HG03558 (cell line): Measurements from ENCODE around the gene STARD9.
"Not testable (repeated sequence)": the region's sequence is repeated elsewhere in the genome, so short reads cannot be mapped to it uniquely, and the experiment has no call there.

Experiments
- ATAC-seq: cut with Tn5 transposase; IDR thresholded peaks from one replicate; pipeline ENCODE4 v1.9.1; 2021; ENCODE audit warnings: moderate number of reproducible peaks; ENCODE audit not compliant: unreplicated experiment; ENCODE audit errors: extremely low read depth

STARD9 gene

DNA sequence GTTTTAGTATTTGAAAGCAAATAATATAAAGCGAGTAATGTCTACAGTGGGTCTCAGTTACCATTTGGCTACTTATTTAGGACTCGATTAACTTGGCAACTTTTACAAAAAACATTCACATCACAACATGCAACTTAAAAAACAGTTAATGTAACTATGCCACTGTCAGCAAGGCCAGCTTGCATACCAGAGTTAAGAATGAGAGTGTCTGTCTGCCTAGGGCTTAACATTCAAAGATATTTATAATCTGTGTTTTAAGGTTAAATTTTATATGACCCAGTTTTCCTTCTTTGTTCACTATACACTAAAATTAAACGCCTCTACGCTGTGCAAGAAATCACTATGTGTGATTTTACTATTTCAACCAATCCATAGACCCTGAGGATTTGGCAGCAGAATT, 166.7 kb downstream of the STARD9 start:
- ATAC-seq: no peak

DNA sequence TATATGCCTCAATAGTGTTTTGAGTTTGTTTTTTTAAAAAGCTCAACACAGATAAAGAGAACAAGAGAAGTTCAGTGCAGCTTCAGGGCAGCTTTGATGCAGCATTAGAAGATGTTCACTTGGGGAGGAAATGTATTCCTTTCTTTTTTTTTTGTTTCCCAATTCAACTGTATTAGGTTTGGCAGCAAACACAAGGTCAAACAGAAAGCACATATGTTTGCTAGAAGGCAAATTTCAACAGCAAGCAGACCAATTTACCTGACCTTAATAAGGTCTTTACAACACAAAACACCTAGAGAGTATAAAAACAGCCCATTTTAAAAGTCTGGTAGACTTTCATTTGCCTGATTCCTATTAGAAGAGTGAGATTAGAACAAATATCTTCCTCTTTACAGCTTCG, 168.8 kb downstream of the STARD9 start:
- ATAC-seq: no peak

DNA sequence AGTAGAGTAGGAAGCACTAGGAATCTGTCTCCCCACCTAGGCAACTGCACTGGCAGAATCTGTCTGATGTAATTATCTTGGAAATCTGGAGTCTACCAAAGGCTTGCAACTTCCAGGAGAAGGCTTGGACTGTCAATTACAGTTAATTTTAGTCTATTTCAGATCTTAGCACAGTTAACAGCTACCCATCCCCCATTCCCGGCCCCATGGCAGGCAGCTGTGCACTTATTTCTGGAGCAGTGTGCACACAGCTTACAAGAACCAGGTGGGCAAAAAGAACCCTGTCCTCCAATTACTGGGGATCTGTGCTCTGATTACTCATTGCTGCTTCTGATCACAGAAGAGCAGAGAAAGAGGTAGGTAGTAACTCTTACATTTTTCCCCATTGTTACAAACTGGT, 173.9 kb downstream of the STARD9 start:
- no peak for ATAC-seq

DNA sequence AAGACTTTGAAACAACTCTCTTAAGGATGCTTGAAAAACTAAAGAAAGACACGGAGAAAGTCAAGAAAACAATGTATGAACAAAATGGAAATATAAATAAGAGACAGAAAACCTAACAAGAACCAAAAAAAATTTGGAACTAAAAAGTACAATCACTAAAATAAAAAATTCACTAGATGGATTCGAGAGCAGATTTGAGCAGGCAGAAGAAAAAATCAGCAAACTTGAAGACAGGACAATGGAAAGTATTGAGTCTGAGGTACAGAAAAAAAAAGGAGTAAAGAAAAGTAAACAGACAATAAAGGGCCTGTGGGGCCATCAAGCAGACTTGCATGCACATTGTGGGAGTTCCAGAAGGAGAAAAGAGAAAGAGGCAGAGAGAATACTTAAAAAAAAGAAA, 174.9 kb downstream of the STARD9 start:
- no peak for ATAC-seq

DNA sequence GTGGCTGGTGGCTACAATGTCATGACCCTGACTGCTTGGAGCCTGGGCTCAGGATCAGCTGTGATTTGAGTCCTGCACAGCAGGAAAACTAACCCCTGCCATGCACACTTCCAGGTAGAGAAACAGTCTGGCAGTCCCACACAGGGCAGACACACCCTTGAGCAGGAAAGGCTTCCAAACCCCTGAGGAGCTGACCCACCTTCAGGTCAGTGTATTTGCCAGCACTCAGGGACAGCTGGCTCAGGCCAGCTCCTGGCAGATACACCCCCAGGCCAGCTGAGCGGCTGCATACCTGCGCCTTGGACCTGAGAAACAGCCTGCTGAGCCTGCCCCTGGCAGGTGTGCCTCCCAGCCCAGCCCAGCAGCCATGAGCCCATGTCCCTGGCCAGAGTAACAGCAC, 183.7 kb downstream of the STARD9 start:
- ATAC-seq: no peak

DNA sequence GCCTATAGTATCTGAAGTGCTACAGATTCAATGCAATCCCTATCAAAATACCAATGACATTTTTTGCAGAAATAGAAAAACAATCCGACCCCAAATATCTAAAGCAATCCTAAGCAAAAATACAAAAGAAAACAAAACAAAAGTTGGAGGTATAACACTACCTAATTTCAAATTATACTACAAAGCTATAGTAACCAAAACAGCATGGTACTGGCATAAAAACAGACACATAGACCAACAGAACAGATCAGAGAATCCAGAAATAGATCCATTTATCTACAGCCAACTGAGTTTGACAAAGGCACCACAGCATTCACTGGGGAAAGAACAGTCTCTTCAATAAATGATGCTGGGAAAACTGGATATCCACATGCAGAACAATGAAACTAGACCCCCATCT, 185.4 kb downstream of the STARD9 start:
- ATAC-seq: no peak

DNA sequence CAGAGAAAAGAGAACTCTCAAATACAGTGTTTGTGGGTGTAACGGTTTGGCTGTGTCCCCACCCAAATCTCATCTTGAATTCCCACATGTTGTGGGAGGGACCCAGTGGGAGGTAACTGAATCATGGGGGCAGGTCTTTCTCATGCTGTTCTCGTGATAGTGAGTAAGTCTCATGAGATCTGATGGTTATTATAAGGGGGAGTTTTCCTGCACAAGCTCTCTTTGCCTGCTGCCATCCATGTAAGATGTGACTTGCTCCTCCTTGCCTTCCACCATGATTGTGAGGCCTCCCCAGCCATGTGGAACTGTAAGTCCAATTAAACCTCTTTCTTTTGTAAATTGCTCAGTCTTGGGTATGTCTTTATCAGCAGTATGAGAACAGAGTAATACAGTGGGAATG, 186.4 kb downstream of the STARD9 start:
- not testable (repeated sequence) for ATAC-seq

DNA sequence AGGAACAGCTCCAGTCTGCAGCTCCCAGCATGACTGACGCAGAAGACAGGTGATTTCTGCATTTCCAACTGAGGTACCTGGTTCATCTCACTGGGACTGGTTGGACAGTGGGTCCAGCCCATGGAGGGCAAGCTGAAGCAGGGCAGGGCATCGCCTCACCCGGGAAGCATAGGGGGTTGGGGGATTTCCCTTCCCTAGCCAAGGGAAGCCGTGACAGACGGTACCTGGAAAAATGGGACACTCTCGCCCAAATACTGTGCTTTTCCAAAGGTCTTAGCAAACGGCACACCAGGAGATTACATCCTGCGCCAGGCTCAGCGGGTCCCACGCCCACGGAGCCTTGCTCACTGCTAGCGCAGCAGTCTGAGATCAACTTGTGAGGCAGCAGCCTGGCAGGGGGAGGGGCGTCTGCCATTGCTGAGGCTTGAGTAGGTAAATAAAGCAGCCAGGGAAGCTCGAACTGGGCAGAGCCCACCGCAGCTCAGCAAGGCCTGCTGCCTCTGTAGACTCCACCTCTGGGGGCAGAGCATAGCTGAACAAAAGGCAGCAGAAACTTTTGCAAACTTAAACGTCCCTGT, 188.8 kb downstream of the STARD9 start:
- ATAC-seq: not testable (repeated sequence)

DNA sequence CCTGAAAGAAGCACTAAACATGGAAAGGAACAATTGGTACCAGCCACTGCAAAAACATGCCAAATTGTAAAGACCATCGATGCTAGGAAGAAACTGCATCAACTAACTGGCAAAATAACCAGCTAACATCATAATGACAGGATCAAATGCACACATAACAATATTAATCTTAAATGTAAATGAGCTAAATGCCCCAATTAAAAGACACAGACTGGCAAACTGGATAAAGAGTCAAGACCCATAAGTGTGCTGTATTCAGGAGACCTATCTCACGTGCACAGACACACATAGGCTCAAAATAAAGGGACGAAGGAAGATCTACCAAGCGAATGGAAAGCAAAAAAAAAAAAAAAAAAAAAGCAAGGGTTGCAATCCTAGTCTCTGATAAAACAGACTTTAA, 190.7 kb downstream of the STARD9 start:
- not testable (repeated sequence) for ATAC-seq
